ENCODE results near the gene SENP6. TPM values are rescaled to one million over a fixed set of nuclear protein-coding genes. Genes with fewer than 3 reads are reported as not detected.

The SENP6 gene
- polyA plus RNA-seq, 3 donors, result 22.3 to 43.9 (median 31.9) TPM

GRCh38 chr6:75600768-75601167 is 912 bp upstream of the SENP6 start:
- no peaks in the 10 kb centered on the region for H3K36me3 ChIP-seq (replicated peaks in 1 of 2; ENCODE audit: control insufficient read depth in 1 of 2, insufficient read depth in 2 of 2, low read length in 2 of 2)
- peaks cover 38% of the 10 kb centered on the region for H3K4me1 Mint-ChIP-seq
- TF ChIP-seq, protein P1, sequence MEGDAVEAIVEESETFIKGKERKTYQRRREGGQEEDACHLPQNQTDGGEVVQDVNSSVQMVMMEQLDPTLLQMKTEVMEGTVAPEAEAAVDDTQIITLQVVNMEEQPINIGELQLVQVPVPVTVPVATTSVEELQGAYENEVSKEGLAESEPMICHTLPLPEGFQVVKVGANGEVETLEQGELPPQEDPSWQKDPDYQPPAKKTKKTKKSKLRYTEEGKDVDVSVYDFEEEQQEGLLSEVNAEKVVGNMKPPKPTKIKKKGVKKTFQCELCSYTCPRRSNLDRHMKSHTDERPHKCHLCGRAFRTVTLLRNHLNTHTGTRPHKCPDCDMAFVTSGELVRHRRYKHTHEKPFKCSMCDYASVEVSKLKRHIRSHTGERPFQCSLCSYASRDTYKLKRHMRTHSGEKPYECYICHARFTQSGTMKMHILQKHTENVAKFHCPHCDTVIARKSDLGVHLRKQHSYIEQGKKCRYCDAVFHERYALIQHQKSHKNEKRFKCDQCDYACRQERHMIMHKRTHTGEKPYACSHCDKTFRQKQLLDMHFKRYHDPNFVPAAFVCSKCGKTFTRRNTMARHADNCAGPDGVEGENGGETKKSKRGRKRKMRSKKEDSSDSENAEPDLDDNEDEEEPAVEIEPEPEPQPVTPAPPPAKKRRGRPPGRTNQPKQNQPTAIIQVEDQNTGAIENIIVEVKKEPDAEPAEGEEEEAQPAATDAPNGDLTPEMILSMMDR (IDR thresholded peaks at IDR 0.05), result no peak
- H3K36me3 Mint-ChIP-seq, result peaks cover 0 to 9% of the 10 kb centered on the region in 2 donors
- peaks cover 0 to 2% (median 0%) of the 10 kb centered on the region in 3 donors for H3K27me3 Mint-ChIP-seq (ENCODE audit: low read depth in 3 of 3)
- H3K4me2 ChIP-seq (replicated peaks; ENCODE audit: extremely low read depth, low read length, poor library complexity, severe bottlenecking), result peak overlapping the region; percentile 87
- no peaks in the 10 kb centered on the region for H3K27me3 ChIP-seq (ENCODE audit: control insufficient read depth in 2 of 2, insufficient read depth in 2 of 2, low read length in 2 of 2)
- no peak for DNase-seq
- H3K4me1 ChIP-seq (ENCODE audit: control insufficient read depth in 1 of 2, insufficient read depth in 2 of 2, low read length in 2 of 2), result peaks cover 21 to 36% of the 10 kb centered on the region in 2 donors
- WGBS (ENCODE audit: insufficient coverage), result 76% methylated on average over 5 of the region's 7 CpGs
- intact Hi-C loops (cut with micrococcal nuclease), result loop anchor here (5.0 to 10.0 kb wide), 2 partner anchors 316 to 318 kb away; partner anchors contain the start of gene TMEM30A (in 2 of the 2)
- H3K4me3 Mint-ChIP-seq, result no peak overlapping the region
- no peak overlapping the region for H3K9ac ChIP-seq (ENCODE audit: insufficient read depth, low read length, poor library complexity, severe bottlenecking)
- H3K9me3 ChIP-seq (replicated peaks in 1 of 2; ENCODE audit: control insufficient read depth in 1 of 2, insufficient read depth in 1 of 2, low read length in 2 of 2), result no peaks in the 10 kb centered on the region
- H3K79me2 ChIP-seq (ENCODE audit: insufficient read depth, low read length), result peaks cover 52% of the 10 kb centered on the region
- peak overlapping the region in 1 of 3 experiments; percentile 89 for H3K4me3 ChIP-seq (replicated peaks in 1 of 3; ENCODE audit: low read depth in 2 of 3, low read length in 3 of 3)
- no peak overlapping the region for H3K27ac ChIP-seq (ENCODE audit: low read depth in 1 of 2, low read length in 2 of 2)
- H2AFZ ChIP-seq (ENCODE audit: insufficient read depth, low read depth, low read length, poor library complexity, severe bottlenecking), result peak overlapping the region; percentile 98
- peak overlapping the region in 2 of 7 donors; percentile 15 to 50 for H3K27ac Mint-ChIP-seq
- peaks cover 0 to 3% (median 0%) of the 10 kb centered on the region in 7 donors for H3K9me3 Mint-ChIP-seq
- peaks cover 3% of the 10 kb centered on the region for H4K20me1 ChIP-seq (ENCODE audit: insufficient read depth, low read length)

GRCh38 chr6:75602246-75603105 is 796 bp downstream of the SENP6 start:
- TF ChIP-seq, protein P1 (IDR thresholded peaks at IDR 0.05), result no peak

More at GRCh38 chr6:75602246-75603105, 796 bp downstream of the SENP6 start:
- peaks cover 0 to 3% (median 0%) of the 10 kb centered on the region in 7 donors for H3K9me3 Mint-ChIP-seq
- H4K20me1 ChIP-seq (ENCODE audit: insufficient read depth, low read length), result peaks cover 18% of the 10 kb centered on the region
- H3K36me3 ChIP-seq (replicated peaks in 1 of 2; ENCODE audit: control insufficient read depth in 1 of 2, insufficient read depth in 2 of 2, low read length in 2 of 2), result no peaks in the 10 kb centered on the region
- peaks cover 0 to 15% of the 10 kb centered on the region in 2 donors for H3K36me3 Mint-ChIP-seq
- H3K9me3 ChIP-seq (replicated peaks in 1 of 2; ENCODE audit: control insufficient read depth in 1 of 2, insufficient read depth in 1 of 2, low read length in 2 of 2), result no peaks in the 10 kb centered on the region
- peaks cover 0 to 2% (median 0%) of the 10 kb centered on the region in 3 donors for H3K27me3 Mint-ChIP-seq (ENCODE audit: low read depth in 3 of 3)
- peak overlapping the region; percentile 97 to 98 for H3K4me3 Mint-ChIP-seq
- WGBS (ENCODE audit: insufficient coverage), result under 1% methylated on average over 69 of the region's 70 CpGs
- H3K27ac Mint-ChIP-seq, result peak overlapping the region; percentile 94 to 99 (median 96)
- peak overlapping the region; percentile 83 to 94 for H3K27ac ChIP-seq (ENCODE audit: low read depth in 1 of 2, low read length in 2 of 2)
- intact Hi-C loops (cut with micrococcal nuclease), result loop anchor here (5.0 to 10.0 kb wide), 2 partner anchors 318 to 320 kb away; partner anchors contain the start of gene TMEM30A (in 2 of the 2)
- H3K4me2 ChIP-seq (replicated peaks; ENCODE audit: extremely low read depth, low read length, poor library complexity, severe bottlenecking), result peak overlapping the region; percentile 87
- peak overlapping the region; percentile 56 to 97 (median 89) for H3K4me3 ChIP-seq (replicated peaks in 1 of 3; ENCODE audit: low read depth in 2 of 3, low read length in 3 of 3)
- no peaks in the 10 kb centered on the region for H3K27me3 ChIP-seq (ENCODE audit: control insufficient read depth in 2 of 2, insufficient read depth in 2 of 2, low read length in 2 of 2)
- peak in 1 of 3 donors; percentile 21 for DNase-seq
- peak overlapping the region; percentile 99 for H3K9ac ChIP-seq (ENCODE audit: insufficient read depth, low read length, poor library complexity, severe bottlenecking)
- H3K4me1 Mint-ChIP-seq, result peaks cover 52% of the 10 kb centered on the region
- peak overlapping the region; percentile 98 for H2AFZ ChIP-seq (ENCODE audit: insufficient read depth, low read depth, low read length, poor library complexity, severe bottlenecking)
- H3K79me2 ChIP-seq (ENCODE audit: insufficient read depth, low read length), result peaks cover 69% of the 10 kb centered on the region
- H3K4me1 ChIP-seq (ENCODE audit: control insufficient read depth in 1 of 2, insufficient read depth in 2 of 2, low read length in 2 of 2), result peaks cover 35 to 52% of the 10 kb centered on the region in 2 donors

All from CD14-positive monocyte (primary cell).